ENCODE data around the gene GMDS.

- no peak for TF ChIP-seq CTCF (IDR thresholded peaks at IDR 0.05)
- no peak for TF ChIP-seq EZH2 (IDR thresholded peaks at IDR 0.05; ENCODE audit: borderline replicate concordance, insufficient read depth, low read depth, low read length, poor library complexity, severe bottlenecking)
Observed at GRCh38 chr6:1687402-1687801, 558.0 kb downstream of the GMDS start.
